B cell (primary cell): ENCODE results near the gene FBXO41. TPM values are rescaled to one million over a fixed set of nuclear protein-coding genes. Genes with fewer than 3 reads are reported as not detected.

ENCODE experiments used
- ATAC-seq: fragments of 200-7000 bp; cut with Tn5 transposase; one replicate; pipeline ENCODE4 v1.10.0; 2021; ENCODE audit warnings: low read depth, mild to moderate bottlenecking, moderate number of reproducible peaks, moderate library complexity
- CTCF ChIA-PET: fragments of 350-600 bp; sonication (Branson Sonifier 250); formaldehyde crosslinking; loops from one replicate; lab custom pipeline; 2021; ENCODE audit warnings: antibody characterized with exemption, inconsistent platforms; lab: Charles Lee
- POLR2A ChIA-PET: fragments of 350-600 bp; sonication (Branson Sonifier 250); formaldehyde crosslinking; loops from one replicate; lab custom pipeline; 2021; ENCODE audit warnings: antibody characterized with exemption; lab: Charles Lee
- DNase-seq: peaks from one replicate; pipeline ENCODE4 v3.0.0; 2013
- H2AFZ ChIP-seq: 2 replicates; pipeline ENCODE4 v1.6.1; 2012; ENCODE audit warnings: mild to moderate bottlenecking, low read depth, low read length; ENCODE audit not compliant: insufficient read depth, poor library complexity, severe bottlenecking
- H3K27ac ChIP-seq, 2 donors: 1 replicate in 1 of 2; 2 replicates in 1 of 2; pipeline ENCODE4 v1.5.1; 2012 to 2013; ENCODE audit warnings: low read length in 2 of 2, mild to moderate bottlenecking in 2 of 2, moderate library complexity in 1 of 2
- H3K27me3 ChIP-seq, 4 experiments: fragments of 200-600 bp in 1 of 4; sonication (generic) in 1 of 4; replicated peaks in 1 of 4; 1 replicate in 2 of 4; 2 replicates in 2 of 4; pipeline versions ENCODE4 v1.6.1 to v1.7.0; 2013 to 2016; ENCODE audit warnings: low read length in 3 of 4, mild to moderate bottlenecking in 2 of 4, mixed read lengths in 1 of 4, moderate library complexity in 1 of 4; ENCODE audit not compliant: insufficient read depth in 4 of 4, control insufficient read depth in 3 of 4; ENCODE audit errors: control extremely low read depth in 1 of 4
- H3K36me3 ChIP-seq, 2 experiments: replicated peaks in 1 of 2; 1 replicate in 1 of 2; 2 replicates in 1 of 2; pipeline versions ENCODE4 v1.6.1 to v1.7.1; 2013; ENCODE audit warnings: low read length in 1 of 2; ENCODE audit not compliant: insufficient read depth in 2 of 2, control insufficient read depth in 1 of 2; ENCODE audit errors: control extremely low read depth in 1 of 2, extremely low read depth in 1 of 2
- H3K4me1 ChIP-seq, 2 donors: fragments of 200-600 bp in 1 of 2; sonication (generic) in 1 of 2; 1 replicate in 1 of 2; 2 replicates in 1 of 2; pipeline versions ENCODE4 v1.5.1 to v1.6.1; 2013 to 2017; ENCODE audit warnings: low read length in 2 of 2; ENCODE audit not compliant: control insufficient read depth in 2 of 2, insufficient read depth in 2 of 2
- H3K4me2 ChIP-seq: replicated peaks from 2 replicates; pipeline ENCODE3; 2012; ENCODE audit warnings: mild to moderate bottlenecking, low read depth, low read length; ENCODE audit not compliant: poor library complexity, severe bottlenecking
- H3K4me3 ChIP-seq, 5 experiments: fragments of 200-600 bp in 1 of 5; sonication (generic) in 1 of 5; 1 replicate in 3 of 5; 2 replicates in 2 of 5; pipeline versions ENCODE4 v1.5.1 to v1.7.0; 2011 to 2016; ENCODE audit warnings: low read length in 4 of 5, mild to moderate bottlenecking in 4 of 5, low read depth in 2 of 5, control low read depth in 1 of 5, moderate library complexity in 1 of 5; ENCODE audit not compliant: insufficient read depth in 1 of 5; ENCODE audit errors: control extremely low read depth in 1 of 5, extremely low read depth in 1 of 5
- H3K79me2 ChIP-seq: fragments of 200-600 bp; sonication (generic); one replicate; pipeline ENCODE4 v1.6.0; 2016; ENCODE audit warnings: low read length; ENCODE audit not compliant: control insufficient read depth, insufficient read depth
- H3K9ac ChIP-seq: fragments of 200-600 bp; sonication (generic); 2 replicates; pipeline ENCODE4 v1.6.1; 2017; ENCODE audit warnings: mild to moderate bottlenecking, low read length, moderate library complexity
- H3K9me3 ChIP-seq, 3 donors: one replicate each; pipeline versions ENCODE4 v1.6.1 to v1.7.1; 2013; ENCODE audit warnings: low read length in 2 of 3; ENCODE audit not compliant: control insufficient read depth in 2 of 3, insufficient read depth in 1 of 3; ENCODE audit errors: control extremely low read depth in 1 of 3
- H4K20me1 ChIP-seq: 2 replicates; pipeline ENCODE4 v1.6.0; 2012; ENCODE audit warnings: mild to moderate bottlenecking, low read length; ENCODE audit not compliant: insufficient read depth, control insufficient read depth, poor library complexity, severe bottlenecking
- H3K27ac Mint-ChIP-seq: one replicate; pipeline ENCODE4 v1.8.0; 2021; ENCODE audit warnings: mixed read lengths
- H3K27me3 Mint-ChIP-seq: one replicate; pipeline ENCODE4 v1.8.0; 2021; ENCODE audit warnings: mixed read lengths
- H3K4me1 Mint-ChIP-seq: one replicate; pipeline ENCODE4 v1.8.0; 2021; ENCODE audit warnings: mixed read lengths
- H3K4me3 Mint-ChIP-seq: one replicate; pipeline ENCODE4 v1.8.0; 2021; ENCODE audit warnings: mixed read lengths
- H3K9me3 Mint-ChIP-seq: one replicate; pipeline ENCODE4 v1.8.0; 2022; ENCODE audit warnings: mixed read lengths; ENCODE audit not compliant: insufficient read depth
- EZH2 ChIP-seq: IDR thresholded peaks from 2 replicates; pipeline ENCODE4 v1.6.1; 2012; ENCODE audit warnings: borderline replicate concordance, low read depth, mild to moderate bottlenecking, moderate library complexity, low read length; ENCODE audit not compliant: insufficient read depth, poor library complexity, severe bottlenecking
- WGBS: methylation state at CpG from one replicate; pipeline ENCODE4 v1.1.5; 2013; ENCODE audit warnings: missing lambda C conversion rate; ENCODE audit not compliant: insufficient coverage; 5-methylcytosine and 5-hydroxymethylcytosine counted together
- intact Hi-C: fragments of 100-400 bp; cut with micrococcal nuclease; formaldehyde crosslinking; loops from one replicate; pipeline ENCODE4 v1.10.0; 2022
- polyA plus RNA-seq: library from polyadenylated mRNA; depleted of rRNA; stranded (reverse); fragments of >200 nt; gene quantifications from 2 replicates; pipeline ENCODE4 v1.2.3, GENCODE V29; 2012
- small RNA-seq: library from RNA; depleted of rRNA; stranded (forward); fragments of <200 nt; gene quantifications from one replicate; pipeline ENCODE3, GENCODE V24; 2012; ENCODE audit warnings: low replicate concordance, low read depth; ENCODE audit not compliant: insufficient read length
- total RNA-seq, 2 donors: library from RNA; stranded (reverse); fragments of 120-200 nt in 1 of 2; gene quantifications; 1 replicate in 1 of 2; 2 replicates in 1 of 2; pipeline versions ENCODE4 v1.2.3 to v1.2.4, GENCODE V29; 2013 to 2022
- TF ChIP-seq, protein P1 (sequence below): fragments of 200-600 bp; IDR thresholded peaks from one replicate; pipeline ENCODE4 v1.8.0; 2022; ENCODE audit warnings: antibody characterized with exemption, mild to moderate bottlenecking

FBXO41 gene
- total and polyA plus RNA-seq, 2 donors (not counting 1 experiment from before 2014, with no cell fraction given) = 25.2 to 29.6 TPM

- H3K4me3 Mint-ChIP-seq = no peak overlapping the region
- Histone ChIP-seq H3K4me3 (no peak overlapping the region), H3K27me3 (peaks cover 0 to 59% (median 16%) of the 10 kb centered on the region in 4 experiments), H3K9me3 (peaks cover 0 to 16% (median 1%) of the 10 kb centered on the region in 3 donors), H4K20me1 (no peaks in the 10 kb centered on the region), H3K4me1 (peaks cover 14 to 17% of the 10 kb centered on the region in 2 donors), H2AFZ (no peak overlapping the region), H3K36me3 (no peaks in the 10 kb centered on the region), H3K9ac (no peak overlapping the region), H3K4me2 (no peak overlapping the region), H3K79me2 (no peaks in the 10 kb centered on the region), H3K27ac (no peak overlapping the region)
- intact Hi-C loops = no loop called here
- ChIA-PET CTCF (no interaction called here), POLR2A (no interaction called here)
- no peaks in the 10 kb centered on the region for H3K9me3 Mint-ChIP-seq
- H3K4me1 Mint-ChIP-seq = peaks cover 11% of the 10 kb centered on the region
- 90% methylated on average over 2 of the region's 6 CpGs for WGBS
- peaks cover 55% of the 10 kb centered on the region for H3K27me3 Mint-ChIP-seq
- H3K27ac Mint-ChIP-seq = no peak overlapping the region
- ATAC-seq (no peak), DNase-seq (no peak)
- TF ChIP-seq EZH2 = no peak
- TF ChIP-seq, protein P1, sequence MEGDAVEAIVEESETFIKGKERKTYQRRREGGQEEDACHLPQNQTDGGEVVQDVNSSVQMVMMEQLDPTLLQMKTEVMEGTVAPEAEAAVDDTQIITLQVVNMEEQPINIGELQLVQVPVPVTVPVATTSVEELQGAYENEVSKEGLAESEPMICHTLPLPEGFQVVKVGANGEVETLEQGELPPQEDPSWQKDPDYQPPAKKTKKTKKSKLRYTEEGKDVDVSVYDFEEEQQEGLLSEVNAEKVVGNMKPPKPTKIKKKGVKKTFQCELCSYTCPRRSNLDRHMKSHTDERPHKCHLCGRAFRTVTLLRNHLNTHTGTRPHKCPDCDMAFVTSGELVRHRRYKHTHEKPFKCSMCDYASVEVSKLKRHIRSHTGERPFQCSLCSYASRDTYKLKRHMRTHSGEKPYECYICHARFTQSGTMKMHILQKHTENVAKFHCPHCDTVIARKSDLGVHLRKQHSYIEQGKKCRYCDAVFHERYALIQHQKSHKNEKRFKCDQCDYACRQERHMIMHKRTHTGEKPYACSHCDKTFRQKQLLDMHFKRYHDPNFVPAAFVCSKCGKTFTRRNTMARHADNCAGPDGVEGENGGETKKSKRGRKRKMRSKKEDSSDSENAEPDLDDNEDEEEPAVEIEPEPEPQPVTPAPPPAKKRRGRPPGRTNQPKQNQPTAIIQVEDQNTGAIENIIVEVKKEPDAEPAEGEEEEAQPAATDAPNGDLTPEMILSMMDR = no peak
Measured at GRCh38 chr2:73205611-73206010, 78.7 kb downstream of the FBXO41 start.

Small RNA genes lying within 50 kb of the gene (small RNA-seq; reads per million reads assigned to genes)
- not detected for gene RNU6-111P

Other genes starting within 250 kb of the FBXO41 start
- gene SFXN5, start 212.8 kb downstream of the FBXO41 start, total RNA-seq = 16.9 and 17.8 TPM in 2 replicates
- 6.9 and 8.0 TPM in 2 replicates for gene SFXN5, start 212.8 kb downstream of the FBXO41 start, polyA plus RNA-seq
- 4.6 and 5.1 TPM in 2 replicates for gene RAB11FIP5, start 171.5 kb downstream of the FBXO41 start, total RNA-seq
- gene RAB11FIP5, start 171.5 kb downstream of the FBXO41 start, polyA plus RNA-seq = 1.7 and 1.8 TPM in 2 replicates
- gene NOTO, start 81.9 kb downstream of the FBXO41 start, total RNA-seq = not detected in 2 replicates
- not detected in 2 replicates for gene NOTO, start 81.9 kb downstream of the FBXO41 start, polyA plus RNA-seq
- 39.2 and 41.0 TPM in 2 replicates for gene SMYD5, start 70.2 kb downstream of the FBXO41 start, total RNA-seq
- 31.9 and 35.2 TPM in 2 replicates for gene SMYD5, start 70.2 kb downstream of the FBXO41 start, polyA plus RNA-seq
- 2.3 and 4.2 TPM in 2 replicates for gene PRADC1, start 51.2 kb downstream of the FBXO41 start, total RNA-seq
- gene PRADC1, start 51.2 kb downstream of the FBXO41 start, polyA plus RNA-seq = 3.3 and 4.6 TPM in 2 replicates
- gene CCT7, start 50.2 kb downstream of the FBXO41 start, total RNA-seq = 160 and 164 TPM in 2 replicates
- gene CCT7, start 50.2 kb downstream of the FBXO41 start, polyA plus RNA-seq = 80.3 and 94.4 TPM in 2 replicates
- gene EGR4, start 9.1 kb upstream of the FBXO41 start, total RNA-seq = 0.30 and 0.41 TPM in 2 replicates
- 2.6 and 2.7 TPM in 2 replicates for gene EGR4, start 9.1 kb upstream of the FBXO41 start, polyA plus RNA-seq
- 32.1 and 33.1 TPM in 2 replicates for gene ALMS1, start 101.4 kb upstream of the FBXO41 start, total RNA-seq
- gene ALMS1, start 101.4 kb upstream of the FBXO41 start, polyA plus RNA-seq = 4.6 and 4.8 TPM in 2 replicates